Endothelial cell of umbilical vein (primary cell): ENCODE measurements around the gene TFDP2. TPM values are rescaled to one million over a fixed set of nuclear protein-coding genes. Genes with fewer than 3 reads are reported as not detected.

Experiments used
- BruUV-seq: library from RNA; stranded (reverse); fragments of 400-500 nt; replicated peaks from 2 replicates; lab custom pipeline; 2021; lab: Mats Ljungman, UMichigan
- CTCF ChIA-PET: fragments of 300-600, 350-600 bp; sonication (Branson Sonifier 250); formaldehyde crosslinking; loops from one replicate; lab custom pipeline; 2021; ENCODE audit warnings: antibody characterized with exemption, inconsistent platforms; lab: Charles Lee
- POLR2A ChIA-PET: fragments of 300-600, 350-600 bp; sonication (Branson Sonifier 250); formaldehyde crosslinking; loops from one replicate; lab custom pipeline; 2021; ENCODE audit warnings: antibody characterized with exemption, inconsistent platforms; lab: Charles Lee
- DNase-seq: peaks from one replicate; pipeline ENCODE4 v3.0.0-alpha.2; 2011; ENCODE audit warnings: low read depth, low spot score
- FAIRE-seq: peaks from 2 replicates; lab custom pipeline; 2011; peaks lifted over from hg19 to GRCh38; lab: Jason Lieb, UNC
- H2AFZ ChIP-seq: 2 replicates; pipeline ENCODE4 v1.6.0; 2012; ENCODE audit warnings: low read depth, low read length, control low read depth, inconsistent platforms
- H3K27ac ChIP-seq: 2 replicates; pipeline ENCODE4 v1.5.1; 2011; ENCODE audit warnings: low read depth, mild to moderate bottlenecking, control low read depth, low read length, moderate library complexity; ENCODE audit not compliant: insufficient read depth
- H3K27me3 ChIP-seq, 2 experiments: 2 replicates each; pipeline versions ENCODE4 v1.6.0 to v1.6.1; 2011; ENCODE audit warnings: low read length in 2 of 2, mixed read lengths in 1 of 2; ENCODE audit not compliant: control insufficient read depth in 2 of 2, insufficient read depth in 2 of 2
- H3K36me3 ChIP-seq, 2 experiments: 2 replicates in 1 of 2; 3 replicates in 1 of 2; pipeline ENCODE4 v1.5.1; 2011; ENCODE audit warnings: low read length in 2 of 2, mild to moderate bottlenecking in 1 of 2, moderate library complexity in 1 of 2; ENCODE audit not compliant: control insufficient read depth in 2 of 2, insufficient read depth in 2 of 2; ENCODE audit errors: extremely low read depth in 1 of 2
- H3K4me1 ChIP-seq: 3 replicates; pipeline ENCODE4 v1.5.1; 2011; ENCODE audit warnings: mild to moderate bottlenecking, low read length; ENCODE audit not compliant: control insufficient read depth, insufficient read depth; ENCODE audit errors: extremely low read depth
- H3K4me2 ChIP-seq: 2 replicates; pipeline ENCODE4 v1.6.1; 2011; ENCODE audit warnings: low read length, control low read depth, mixed read lengths; ENCODE audit not compliant: insufficient read depth
- H3K4me3 ChIP-seq, 3 experiments: fragments of 200-600 bp in 1 of 3; sonication (generic), shearing (Covaris generic) in 1 of 3; replicated peaks in 1 of 3; 2 replicates each; pipeline ENCODE4 v1.5.1; 2011 to 2016; ENCODE audit warnings: control low read depth in 3 of 3, low read length in 3 of 3, mild to moderate bottlenecking in 2 of 3, inconsistent platforms in 1 of 3, low read depth in 1 of 3, moderate library complexity in 1 of 3; ENCODE audit not compliant: insufficient read depth in 1 of 3
- H3K79me2 ChIP-seq: 2 replicates; pipeline ENCODE4 v1.6.0; 2012; ENCODE audit warnings: low read length, inconsistent platforms; ENCODE audit not compliant: control insufficient read depth, insufficient read depth
- H3K9ac ChIP-seq: replicated peaks from 2 replicates; pipeline ENCODE3; 2011; ENCODE audit warnings: low read length, control low read depth; ENCODE audit not compliant: insufficient read depth; ENCODE audit errors: extremely low read depth
- H3K9me1 ChIP-seq: replicated peaks from 3 replicates; pipeline ENCODE4 v1.6.0; 2011; ENCODE audit warnings: mild to moderate bottlenecking, low read length; ENCODE audit not compliant: control insufficient read depth, insufficient read depth; ENCODE audit errors: extremely low read depth
- H3K9me3 ChIP-seq: replicated peaks from 2 replicates; pipeline ENCODE4 v1.5.1; 2012; ENCODE audit warnings: low read length, inconsistent platforms; ENCODE audit not compliant: control insufficient read depth, insufficient read depth
- H4K20me1 ChIP-seq: replicated peaks from 2 replicates; pipeline ENCODE3; 2011; ENCODE audit warnings: mild to moderate bottlenecking, low read length; ENCODE audit not compliant: control insufficient read depth, insufficient read depth; ENCODE audit errors: extremely low read depth
- CTCF ChIP-seq, 2 donors: IDR thresholded peaks; 1 replicate in 1 of 2; 2 replicates in 1 of 2; pipeline ENCODE4 v1.5.1; 2011; ENCODE audit warnings: low read length in 2 of 2, mild to moderate bottlenecking in 2 of 2, moderate library complexity in 2 of 2, control low read depth in 1 of 2, inconsistent platforms in 1 of 2, low read depth in 1 of 2; ENCODE audit not compliant: insufficient read depth in 1 of 2; ENCODE audit errors: extremely low read depth in 1 of 2
- EZH2 ChIP-seq: IDR thresholded peaks from 2 replicates; pipeline ENCODE4 v1.6.1; 2012; ENCODE audit warnings: borderline replicate concordance, low read depth, mild to moderate bottlenecking, moderate library complexity, low read length, inconsistent platforms; ENCODE audit not compliant: severe bottlenecking
- FOS ChIP-seq: IDR thresholded peaks from 2 replicates; pipeline ENCODE4 v1.6.1; 2011; ENCODE audit warnings: mild to moderate bottlenecking, low read length, moderate library complexity, borderline replicate concordance; ENCODE audit not compliant: insufficient read depth
- GATA2 ChIP-seq: IDR thresholded peaks from 2 replicates; pipeline ENCODE4 v1.7.0; 2011; ENCODE audit warnings: low read depth, mild to moderate bottlenecking, moderate library complexity, mixed read lengths, low read length; ENCODE audit not compliant: insufficient read length, insufficient read depth
- JUN ChIP-seq: IDR thresholded peaks from 2 replicates; pipeline ENCODE4 v1.6.1; 2011; ENCODE audit warnings: borderline replicate concordance, low read depth; ENCODE audit not compliant: insufficient read length, insufficient read depth
- MYC ChIP-seq: IDR thresholded peaks from one replicate; pipeline ENCODE4 v1.6.1; 2011; ENCODE audit warnings: mild to moderate bottlenecking, low read depth, low read length
- POLR2A ChIP-seq: IDR thresholded peaks from 2 replicates; pipeline ENCODE4 v1.6.1; 2012; ENCODE audit warnings: low read depth, mild to moderate bottlenecking, control low read depth, low read length
- POLR2AphosphoS5 ChIP-seq: IDR thresholded peaks from 2 replicates; pipeline ENCODE4 v1.6.1; 2012; ENCODE audit warnings: low read depth, mild to moderate bottlenecking, control low read depth, low read length, moderate library complexity; ENCODE audit not compliant: insufficient read depth
- dilution Hi-C: fragments of 300-500 bp; cut with MboI; formaldehyde crosslinking; loops from one replicate; pipeline ENCODE4 v1.15.0; 2019; ENCODE audit warnings: low sequenced_read_pairs; ENCODE audit not compliant: extremely low pct_ligation_motif_present
- intact Hi-C: fragments of 100-400 bp; cut with micrococcal nuclease; formaldehyde crosslinking; loops from one replicate; pipeline ENCODE4 v1.10.0; 2022
- polyA plus RNA-seq, 4 experiments: library from polyadenylated mRNA; depleted of rRNA in 3 of 4; stranded (reverse) in 3 of 4; unstranded in 1 of 4; fragments of >200 nt; gene quantifications; 2 replicates each; pipeline versions ENCODE4 v1.2.1 to v1.2.3, GENCODE V29; 2011 to 2012; ENCODE audit warnings: missing spikeins in 1 of 4
- total RNA-seq: library from RNA; stranded (reverse); gene quantifications from 2 replicates; pipeline ENCODE4 v1.2.3, GENCODE V29; 2021
- TF ChIP-seq, protein P1 (sequence below): IDR thresholded peaks from 2 replicates; pipeline ENCODE4 v1.6.1; 2011; ENCODE audit not compliant: insufficient read depth, insufficient read length

TFDP2 gene
- total and polyA plus RNA-seq, 2 donors (not counting 3 experiments of a cell fraction or from before 2014, with no cell fraction given): 8.5 to 21.5 TPM

DNA sequence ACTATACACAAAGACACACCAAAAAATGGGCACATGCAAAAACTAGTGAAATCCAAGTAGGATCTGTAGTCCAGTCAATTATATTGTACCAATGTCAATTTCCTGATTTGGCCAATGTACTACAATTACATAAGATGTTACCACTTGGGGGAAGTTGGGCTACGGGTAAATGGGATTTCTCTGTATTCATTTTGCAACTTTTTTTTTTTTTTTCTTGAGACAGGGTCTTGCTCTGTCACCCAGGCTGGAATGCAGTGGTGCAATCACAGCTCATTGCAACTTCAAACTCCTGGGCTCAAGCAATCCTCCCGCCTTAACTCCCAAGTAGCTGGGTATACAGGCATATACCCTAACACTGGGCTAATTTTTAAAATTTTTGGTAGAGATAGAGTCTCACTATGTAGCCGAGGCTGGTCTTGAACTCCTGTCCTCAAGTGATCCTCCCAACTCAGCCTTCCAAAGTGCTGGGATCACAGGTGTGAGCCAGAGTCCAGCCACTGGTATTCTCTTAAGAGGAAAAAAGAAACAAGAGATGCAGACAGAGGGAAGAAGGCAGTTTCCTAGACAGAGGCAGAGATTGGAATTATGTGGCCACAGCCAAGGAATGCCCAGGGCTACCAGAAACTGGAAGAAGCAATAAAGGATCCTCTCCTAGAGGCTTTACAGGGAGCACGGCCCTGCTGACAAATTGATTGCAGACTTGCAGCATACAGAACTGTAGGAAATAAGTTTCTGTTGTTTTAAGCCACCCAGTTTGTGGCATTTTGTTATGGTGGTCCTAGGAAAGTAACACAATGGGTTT lies 33.3 kb downstream of the TFDP2 start:
- no peak for TF ChIP-seq POLR2AphosphoS5
- no peak for TF ChIP-seq GATA2
- TF ChIP-seq POLR2A: no peak
- TF ChIP-seq, protein P1, sequence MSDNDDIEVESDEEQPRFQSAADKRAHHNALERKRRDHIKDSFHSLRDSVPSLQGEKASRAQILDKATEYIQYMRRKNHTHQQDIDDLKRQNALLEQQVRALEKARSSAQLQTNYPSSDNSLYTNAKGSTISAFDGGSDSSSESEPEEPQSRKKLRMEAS: no peak
- no peak for TF ChIP-seq EZH2
- TF ChIP-seq FOS: no peak
- no peak for TF ChIP-seq CTCF (IDR thresholded peaks at IDR 0.05; ENCODE audit: extremely low read depth in 1 of 2, insufficient read depth in 1 of 2, low read depth in 1 of 2, low read length in 2 of 2)
- TF ChIP-seq JUN: no peak
- no peak for TF ChIP-seq MYC
- DNase-seq (no peak), FAIRE-seq (no peak)
- no peaks in the 10 kb centered on the region for H3K27me3 ChIP-seq
- POLR2A ChIA-PET: no interaction called here
- no peaks in the 10 kb centered on the region for H3K79me2 ChIP-seq
- H2AFZ ChIP-seq: no peak overlapping the region
- H3K4me2 ChIP-seq: no peak overlapping the region
- no peaks in the 10 kb centered on the region for H3K9me1 ChIP-seq
- BruUV-seq: no TSS peak
- no peaks in the 10 kb centered on the region for H3K9me3 ChIP-seq
- no peaks in the 10 kb centered on the region for H3K36me3 ChIP-seq
- H3K27ac ChIP-seq: no peak overlapping the region
- H3K9ac ChIP-seq: no peak overlapping the region
- no peaks in the 10 kb centered on the region for H3K4me1 ChIP-seq
- no peak overlapping the region for H3K4me3 ChIP-seq
- H4K20me1 ChIP-seq: no peaks in the 10 kb centered on the region
- intact Hi-C loops (no loop called here), dilution Hi-C loops (no loop called here)
- CTCF ChIA-PET: interaction anchor here (0.6 to 2.5 kb wide), 4 partner anchors 9 to 433 kb away, joined by 3 to 11 read pairs (median 4); no protein-coding TSS in a partner anchor
